Panc1 (cell line): ENCODE results near the gene NHLRC2. TPM values are rescaled to one million over a fixed set of nuclear protein-coding genes. Genes with fewer than 3 reads are reported as not detected.
"Not testable (repeated sequence)": the region's sequence is repeated elsewhere in the genome, so short reads cannot be mapped to it uniquely, and the experiment has no call there.

Source experiments
- ATAC-seq: fragments of 200-7000 bp; cut with Tn5 transposase; 2 replicates; pipeline ENCODE4 v1.9.1; 2020; ENCODE audit warnings: mild to moderate bottlenecking, moderate library complexity
- BruUV-seq: library from RNA; stranded (reverse); fragments of 400-500 nt; replicated peaks from 2 replicates; lab custom pipeline; 2021; lab: Mats Ljungman, UMichigan
- CTCF ChIA-PET: fragments of 300-600 bp; sonication (Branson Sonifier 250); formaldehyde crosslinking; loops from one replicate; lab custom pipeline; 2022; ENCODE audit warnings: antibody characterized with exemption; lab: Charles Lee
- POLR2A ChIA-PET: fragments of 300-600 bp; sonication (Branson Sonifier 250); formaldehyde crosslinking; loops from one replicate; lab custom pipeline; 2022; ENCODE audit warnings: antibody characterized with exemption; lab: Charles Lee
- DNase-seq: peaks from one replicate; pipeline ENCODE4 v3.0.0-alpha.2; 2010; ENCODE audit warnings: low read depth, low spot score
- H3K27ac ChIP-seq: 2 replicates; pipeline ENCODE4 v1.5.1; 2011; ENCODE audit warnings: mild to moderate bottlenecking, low read length, inconsistent platforms
- H3K27me3 ChIP-seq: fragments of 200-500 bp; sonication (Bioruptor generic); 2 replicates; pipeline ENCODE4 v1.6.0; 2014; ENCODE audit warnings: low read length, inconsistent platforms; ENCODE audit not compliant: control insufficient read depth, insufficient read depth
- H3K36me3 ChIP-seq: fragments of 200-500 bp; sonication (Bioruptor generic); 2 replicates; pipeline ENCODE4 v1.5.1; 2014; ENCODE audit warnings: inconsistent platforms, mild to moderate bottlenecking, low read length, moderate library complexity; ENCODE audit not compliant: control insufficient read depth, insufficient read depth
- H3K4me1 ChIP-seq: 2 replicates; pipeline ENCODE4 v1.5.1; 2011; ENCODE audit warnings: inconsistent platforms, mild to moderate bottlenecking, low read length, moderate library complexity; ENCODE audit not compliant: control insufficient read depth, insufficient read depth
- H3K4me3 ChIP-seq, 2 experiments: 2 replicates each; pipeline ENCODE4 v1.5.1; 2011 to 2012; ENCODE audit warnings: low read depth in 2 of 2, low read length in 2 of 2, mild to moderate bottlenecking in 2 of 2, inconsistent platforms in 1 of 2, moderate library complexity in 1 of 2
- H3K9me3 ChIP-seq: fragments of 200-500 bp; sonication (Bioruptor generic); 2 replicates; pipeline ENCODE4 v1.5.1; 2014; ENCODE audit warnings: low read depth, mild to moderate bottlenecking, inconsistent platforms, low read length, moderate library complexity; ENCODE audit not compliant: control insufficient read depth, insufficient read depth
- POLR2AphosphoS5 ChIP-seq: IDR thresholded peaks from 2 replicates; pipeline ENCODE4 v1.6.1; 2012; ENCODE audit warnings: mild to moderate bottlenecking, low read depth, low read length, moderate library complexity
- SIN3A ChIP-seq: IDR thresholded peaks from 2 replicates; pipeline ENCODE4 v1.6.1; 2012; ENCODE audit warnings: low read depth, mild to moderate bottlenecking, low read length, moderate library complexity, borderline replicate concordance; ENCODE audit not compliant: insufficient read depth
- TCF7L2 ChIP-seq: IDR thresholded peaks from 2 replicates; pipeline ENCODE4 v1.6.1; 2011; ENCODE audit warnings: mild to moderate bottlenecking, low read depth, low read length, inconsistent platforms
- in situ Hi-C: cut with HindIII; loops from 2 replicates; pipeline ENCODE4 v1.10.0; 2016; ENCODE audit warnings: low sequenced_read_pairs, low pct_unique_long_range_greater_than_20kb
- intact Hi-C: fragments of 100-400 bp; cut with micrococcal nuclease; formaldehyde crosslinking; loops from one replicate; pipeline ENCODE4 v1.10.0; 2022; ENCODE audit not compliant: unreplicated experiment
- total RNA-seq: library from RNA; stranded (reverse); gene quantifications from one replicate; pipeline ENCODE4 v1.2.1, GENCODE V29; 2021; ENCODE audit not compliant: unreplicated experiment
- TF ChIP-seq, protein P1 (sequence below), 2 experiments: IDR thresholded peaks; 2 replicates each; pipeline ENCODE4 v1.6.1; 2011 to 2012; ENCODE audit warnings: low read depth in 2 of 2, control low read depth in 1 of 2, low read length in 1 of 2, mild to moderate bottlenecking in 1 of 2, moderate library complexity in 1 of 2; ENCODE audit not compliant: insufficient read depth in 1 of 2
- TF ChIP-seq, protein P2 (sequence below): fragments of 450-650 bp; IDR thresholded peaks from 2 replicates; pipeline ENCODE4 v1.5.1; 2017; ENCODE audit warnings: mild to moderate bottlenecking

NHLRC2 gene
- total RNA-seq, 1 experiment from 2014 or later, result 47.3 TPM

DNA sequence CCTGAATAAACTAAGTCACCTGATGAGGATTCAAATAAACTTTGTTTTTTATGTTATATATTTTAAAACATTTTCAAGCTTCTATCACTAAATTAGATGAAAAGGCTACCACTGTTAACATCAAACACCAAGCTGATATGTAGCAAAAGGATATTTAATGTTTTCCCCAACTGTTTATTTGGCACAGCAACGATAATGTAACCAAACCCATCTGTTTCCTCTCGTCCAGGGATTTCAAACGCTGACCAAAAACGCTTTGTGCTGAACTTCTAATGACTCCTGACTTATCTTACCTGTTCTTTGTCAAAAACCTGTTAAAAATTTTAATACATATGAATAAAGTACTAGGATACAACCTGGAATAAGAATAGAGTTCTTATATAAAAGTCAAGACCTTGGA is 31.1 kb upstream of the NHLRC2 start:
- ChIA-PET CTCF (no interaction called here), POLR2A (no interaction called here)
- H3K4me1 ChIP-seq, result no peaks in the 10 kb centered on the region
- ATAC-seq (no peak), DNase-seq (no peak)
- in situ Hi-C loops, result no loop called here
- no peaks in the 10 kb centered on the region for H3K9me3 ChIP-seq
- no peaks in the 10 kb centered on the region for H3K27me3 ChIP-seq
- intact Hi-C loops, result no loop called here
- BruUV-seq, result no TSS peak
- no peak overlapping the region for H3K27ac ChIP-seq
- H3K36me3 ChIP-seq, result no peaks in the 10 kb centered on the region
- TF ChIP-seq SIN3A, result no peak
- TF ChIP-seq, protein P1, sequence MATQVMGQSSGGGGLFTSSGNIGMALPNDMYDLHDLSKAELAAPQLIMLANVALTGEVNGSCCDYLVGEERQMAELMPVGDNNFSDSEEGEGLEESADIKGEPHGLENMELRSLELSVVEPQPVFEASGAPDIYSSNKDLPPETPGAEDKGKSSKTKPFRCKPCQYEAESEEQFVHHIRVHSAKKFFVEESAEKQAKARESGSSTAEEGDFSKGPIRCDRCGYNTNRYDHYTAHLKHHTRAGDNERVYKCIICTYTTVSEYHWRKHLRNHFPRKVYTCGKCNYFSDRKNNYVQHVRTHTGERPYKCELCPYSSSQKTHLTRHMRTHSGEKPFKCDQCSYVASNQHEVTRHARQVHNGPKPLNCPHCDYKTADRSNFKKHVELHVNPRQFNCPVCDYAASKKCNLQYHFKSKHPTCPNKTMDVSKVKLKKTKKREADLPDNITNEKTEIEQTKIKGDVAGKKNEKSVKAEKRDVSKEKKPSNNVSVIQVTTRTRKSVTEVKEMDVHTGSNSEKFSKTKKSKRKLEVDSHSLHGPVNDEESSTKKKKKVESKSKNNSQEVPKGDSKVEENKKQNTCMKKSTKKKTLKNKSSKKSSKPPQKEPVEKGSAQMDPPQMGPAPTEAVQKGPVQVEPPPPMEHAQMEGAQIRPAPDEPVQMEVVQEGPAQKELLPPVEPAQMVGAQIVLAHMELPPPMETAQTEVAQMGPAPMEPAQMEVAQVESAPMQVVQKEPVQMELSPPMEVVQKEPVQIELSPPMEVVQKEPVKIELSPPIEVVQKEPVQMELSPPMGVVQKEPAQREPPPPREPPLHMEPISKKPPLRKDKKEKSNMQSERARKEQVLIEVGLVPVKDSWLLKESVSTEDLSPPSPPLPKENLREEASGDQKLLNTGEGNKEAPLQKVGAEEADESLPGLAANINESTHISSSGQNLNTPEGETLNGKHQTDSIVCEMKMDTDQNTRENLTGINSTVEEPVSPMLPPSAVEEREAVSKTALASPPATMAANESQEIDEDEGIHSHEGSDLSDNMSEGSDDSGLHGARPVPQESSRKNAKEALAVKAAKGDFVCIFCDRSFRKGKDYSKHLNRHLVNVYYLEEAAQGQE (IDR thresholded peaks at IDR 0.05; ENCODE audit: insufficient read depth in 1 of 2, low read depth in 2 of 2, low read length in 1 of 2), result no peak
- no peak overlapping the region for H3K4me3 ChIP-seq

DNA sequence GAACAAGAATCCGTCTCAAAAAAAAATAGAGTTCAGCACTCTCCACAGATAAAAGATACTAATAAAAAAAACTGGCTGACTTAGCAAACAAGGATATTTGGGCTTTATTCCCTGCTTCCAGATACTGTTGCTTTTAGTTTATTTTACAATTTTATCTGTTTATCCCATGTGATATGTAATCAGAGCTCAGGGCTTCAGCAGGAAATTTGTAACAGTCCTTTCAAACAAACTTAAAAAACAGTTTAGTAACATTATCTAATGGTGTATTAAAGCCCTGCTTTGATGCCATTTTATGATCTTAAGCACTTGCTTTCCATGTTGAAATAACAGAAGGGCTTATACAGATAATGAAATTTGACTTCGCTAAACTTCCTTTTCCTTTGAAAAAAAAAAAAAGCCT is 28.7 kb upstream of the NHLRC2 start:
- no peak overlapping the region for H3K27ac ChIP-seq
- in situ Hi-C loops, result no loop called here
- no TSS peak for BruUV-seq
- intact Hi-C loops, result no loop called here
- no peak overlapping the region for H3K4me3 ChIP-seq
- H3K9me3 ChIP-seq, result no peaks in the 10 kb centered on the region
- ChIA-PET POLR2A (no interaction called here), CTCF (no interaction called here)
- H3K4me1 ChIP-seq, result no peaks in the 10 kb centered on the region
- ATAC-seq (no peak), DNase-seq (no peak)
- H3K27me3 ChIP-seq, result no peaks in the 10 kb centered on the region
- no peaks in the 10 kb centered on the region for H3K36me3 ChIP-seq
- no peak for TF ChIP-seq SIN3A
- TF ChIP-seq, protein P2, sequence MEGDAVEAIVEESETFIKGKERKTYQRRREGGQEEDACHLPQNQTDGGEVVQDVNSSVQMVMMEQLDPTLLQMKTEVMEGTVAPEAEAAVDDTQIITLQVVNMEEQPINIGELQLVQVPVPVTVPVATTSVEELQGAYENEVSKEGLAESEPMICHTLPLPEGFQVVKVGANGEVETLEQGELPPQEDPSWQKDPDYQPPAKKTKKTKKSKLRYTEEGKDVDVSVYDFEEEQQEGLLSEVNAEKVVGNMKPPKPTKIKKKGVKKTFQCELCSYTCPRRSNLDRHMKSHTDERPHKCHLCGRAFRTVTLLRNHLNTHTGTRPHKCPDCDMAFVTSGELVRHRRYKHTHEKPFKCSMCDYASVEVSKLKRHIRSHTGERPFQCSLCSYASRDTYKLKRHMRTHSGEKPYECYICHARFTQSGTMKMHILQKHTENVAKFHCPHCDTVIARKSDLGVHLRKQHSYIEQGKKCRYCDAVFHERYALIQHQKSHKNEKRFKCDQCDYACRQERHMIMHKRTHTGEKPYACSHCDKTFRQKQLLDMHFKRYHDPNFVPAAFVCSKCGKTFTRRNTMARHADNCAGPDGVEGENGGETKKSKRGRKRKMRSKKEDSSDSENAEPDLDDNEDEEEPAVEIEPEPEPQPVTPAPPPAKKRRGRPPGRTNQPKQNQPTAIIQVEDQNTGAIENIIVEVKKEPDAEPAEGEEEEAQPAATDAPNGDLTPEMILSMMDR, result no peak
- TF ChIP-seq POLR2AphosphoS5, result no peak
- TF ChIP-seq, protein P1 (IDR thresholded peaks at IDR 0.05; ENCODE audit: insufficient read depth in 1 of 2, low read depth in 2 of 2, low read length in 1 of 2), result no peak
- no peak for TF ChIP-seq TCF7L2

DNA sequence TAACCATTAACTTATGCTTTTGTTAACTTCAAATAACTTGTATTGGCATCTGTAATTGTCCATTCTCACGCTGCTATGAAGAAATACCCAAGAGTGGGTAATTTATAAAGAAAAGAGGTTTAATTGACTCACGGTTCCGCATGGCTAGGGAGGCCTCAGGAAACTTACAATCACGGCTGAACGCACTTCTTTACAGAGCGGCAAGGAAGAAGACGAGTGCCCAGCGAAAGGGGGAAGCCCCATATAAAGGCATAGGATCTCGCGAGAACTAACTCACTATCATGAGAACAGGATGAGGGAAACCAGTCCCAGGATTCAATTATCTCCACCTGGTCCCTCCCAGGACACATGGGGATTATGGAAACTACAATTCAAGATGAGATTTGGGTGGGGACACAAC is 25.9 kb upstream of the NHLRC2 start:
- CTCF ChIA-PET, DNase-seq, H3K9me3 ChIP-seq, H3K36me3 ChIP-seq, H3K27me3 ChIP-seq, H3K27ac ChIP-seq, intact Hi-C loops, BruUV-seq, ATAC-seq, POLR2A ChIA-PET, H3K4me3 ChIP-seq, H3K4me1 ChIP-seq, in situ Hi-C loops: not testable (repeated sequence)
